ENCODE measurements around the gene NRP2.

DNA sequence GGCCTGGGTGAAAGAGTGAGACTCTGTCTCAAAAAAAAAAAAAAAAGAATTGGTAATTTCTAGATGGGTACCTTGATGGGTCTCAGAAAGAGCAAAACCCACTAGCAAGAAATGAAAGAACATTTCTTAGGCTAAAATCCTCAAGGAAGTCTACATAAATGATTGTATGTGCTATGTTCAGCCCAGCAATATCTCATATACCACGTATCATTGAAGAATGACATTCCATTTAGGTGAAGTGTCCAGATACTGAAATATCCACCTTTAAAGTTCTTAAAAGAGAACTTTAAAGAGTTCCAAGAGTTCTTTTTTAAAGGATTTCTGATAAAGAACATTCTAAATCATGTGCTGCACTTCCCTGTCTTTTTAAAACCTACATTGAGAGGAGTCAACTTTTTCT lies 19.2 kb downstream of the NRP2 start:
- TF ChIP-seq, protein P1, sequence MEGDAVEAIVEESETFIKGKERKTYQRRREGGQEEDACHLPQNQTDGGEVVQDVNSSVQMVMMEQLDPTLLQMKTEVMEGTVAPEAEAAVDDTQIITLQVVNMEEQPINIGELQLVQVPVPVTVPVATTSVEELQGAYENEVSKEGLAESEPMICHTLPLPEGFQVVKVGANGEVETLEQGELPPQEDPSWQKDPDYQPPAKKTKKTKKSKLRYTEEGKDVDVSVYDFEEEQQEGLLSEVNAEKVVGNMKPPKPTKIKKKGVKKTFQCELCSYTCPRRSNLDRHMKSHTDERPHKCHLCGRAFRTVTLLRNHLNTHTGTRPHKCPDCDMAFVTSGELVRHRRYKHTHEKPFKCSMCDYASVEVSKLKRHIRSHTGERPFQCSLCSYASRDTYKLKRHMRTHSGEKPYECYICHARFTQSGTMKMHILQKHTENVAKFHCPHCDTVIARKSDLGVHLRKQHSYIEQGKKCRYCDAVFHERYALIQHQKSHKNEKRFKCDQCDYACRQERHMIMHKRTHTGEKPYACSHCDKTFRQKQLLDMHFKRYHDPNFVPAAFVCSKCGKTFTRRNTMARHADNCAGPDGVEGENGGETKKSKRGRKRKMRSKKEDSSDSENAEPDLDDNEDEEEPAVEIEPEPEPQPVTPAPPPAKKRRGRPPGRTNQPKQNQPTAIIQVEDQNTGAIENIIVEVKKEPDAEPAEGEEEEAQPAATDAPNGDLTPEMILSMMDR (IDR thresholded peaks at IDR 0.05): no peak
- TF ChIP-seq POLR2A (IDR thresholded peaks at IDR 0.05): no peak
- TF ChIP-seq EP300 (IDR thresholded peaks at IDR 0.05): no peak
